Measurements from ENCODE around the gene PTPRF.
"Not testable (repeated sequence)": the region's sequence is repeated elsewhere in the genome, so short reads cannot be mapped to it uniquely, and the experiment has no call there.

The PTPRF gene

GRCh38 chr1:43530483-43531106 lies at the start of gene PTPRF:
PTPRF (plus strand) TSS chr1:43530883; CDS start chr1:43545076, 14,193 bp downstream.
- DNase-seq: peak in 1 of 4 experiments; percentile 15

- no peak for DNase-seq
Observed at GRCh38 chr1:43481491-43481890, 49.2 kb upstream of the PTPRF start.

GRCh38 chr1:43482215-43482614 lies 48.5 kb upstream of the PTPRF start:
- DNase-seq: no peak

- no peak for DNase-seq
Observed at GRCh38 chr1:43484367-43484766, 46.3 kb upstream of the PTPRF start.

- no peak for DNase-seq
Observed at GRCh38 chr1:43488165-43488564, 42.5 kb upstream of the PTPRF start.

- DNase-seq: no peak
Observed at GRCh38 chr1:43491061-43491460, 39.6 kb upstream of the PTPRF start.

GRCh38 chr1:43492826-43493225 lies 37.9 kb upstream of the PTPRF start:
- no peak for DNase-seq

- DNase-seq: no peak
Observed at GRCh38 chr1:43493661-43494450, 36.8 kb upstream of the PTPRF start.

GRCh38 chr1:43495204-43495603 lies 35.5 kb upstream of the PTPRF start:
- no peak for DNase-seq

GRCh38 chr1:43499898-43500297 lies 30.8 kb upstream of the PTPRF start:
- no peak for DNase-seq

- DNase-seq: not testable (repeated sequence)
Observed at GRCh38 chr1:43501806-43502205, 28.9 kb upstream of the PTPRF start.

GRCh38 chr1:43503534-43503933 lies 27.1 kb upstream of the PTPRF start:
- DNase-seq: no peak

GRCh38 chr1:43505077-43505780 lies 25.5 kb upstream of the PTPRF start:
- no peak for DNase-seq

GRCh38 chr1:43506233-43506632 lies 24.4 kb upstream of the PTPRF start:
- no peak for DNase-seq

- DNase-seq: no peak
Observed at GRCh38 chr1:43507296-43508295, 23.1 kb upstream of the PTPRF start.

- DNase-seq: no peak
Observed at GRCh38 chr1:43509007-43509739, 21.5 kb upstream of the PTPRF start.

- no peak for DNase-seq
Observed at GRCh38 chr1:43509740-43510375, 20.8 kb upstream of the PTPRF start.

- no peak for DNase-seq
Observed at GRCh38 chr1:43510621-43511020, 20.1 kb upstream of the PTPRF start.

GRCh38 chr1:43511394-43511793 lies 19.3 kb upstream of the PTPRF start:
- no peak for DNase-seq

GRCh38 chr1:43512133-43512532 lies 18.6 kb upstream of the PTPRF start:
- no peak for DNase-seq

GRCh38 chr1:43512681-43513080 lies 18.0 kb upstream of the PTPRF start:
- DNase-seq: no peak

Data from activated naive CD4-positive, alpha-beta T cell (primary cell).